GM12878 (cell line): Measurements from ENCODE around the gene ASAP2. TPM values are rescaled to one million over a fixed set of nuclear protein-coding genes. Genes with fewer than 3 reads are reported as not detected.

Experiments used
- ATAC-seq: fragments of 200-7000 bp; cut with Tn5 transposase; 3 replicates; pipeline ENCODE4 v1.9.1; 2020; ENCODE audit warnings: mild to moderate bottlenecking, moderate library complexity
- BruUV-seq: library from RNA; stranded (reverse); fragments of 400-500 nt; replicated peaks from 2 replicates; lab custom pipeline; 2021; lab: Mats Ljungman, UMichigan
- CTCF ChIA-PET: fragments of 300-600 bp; sonication (Branson Sonifier 250); formaldehyde crosslinking; extraction: SDS; loops from one replicate; lab custom pipeline; 2021; ENCODE audit warnings: inconsistent platforms; lab: Yijun Ruan, JAX
- POLR2A ChIA-PET: fragments of 350-600 bp; formaldehyde crosslinking; extraction: SDS; loops from one replicate; lab custom pipeline; 2021; ENCODE audit warnings: inconsistent platforms; lab: Charles Lee
- RAD21 ChIA-PET: fragments of 300-600 bp; sonication (Branson Sonifier 250); formaldehyde crosslinking; loops from one replicate; lab custom pipeline; 2023; ENCODE audit warnings: antibody characterized with exemption; ENCODE audit not compliant: unreplicated experiment; lab: Charles Lee
- SMC1A ChIA-PET: fragments of 300-600 bp; sonication (Branson Sonifier 250); formaldehyde crosslinking; loops from one replicate; lab custom pipeline; 2023; ENCODE audit not compliant: unreplicated experiment, uncharacterized antibody; lab: Charles Lee
- DNase-seq: peaks from one replicate; pipeline ENCODE4 v3.0.0-alpha.2; 2011; ENCODE audit warnings: low read depth, low spot score
- FAIRE-seq: peaks from 3 replicates; lab custom pipeline; 2011; peaks lifted over from hg19 to GRCh38; lab: Jason Lieb, UNC
- H2AFZ ChIP-seq: 2 replicates; pipeline ENCODE4 v1.6.0; 2011; ENCODE audit warnings: low read depth, low read length, control low read depth; ENCODE audit not compliant: control insufficient read depth
- H3K27ac ChIP-seq: 2 replicates; pipeline ENCODE4 v1.5.1; 2011; ENCODE audit warnings: control low read depth; ENCODE audit not compliant: control insufficient read depth, insufficient read depth
- H3K27me3 ChIP-seq, 2 experiments: replicated peaks in 1 of 2; 2 replicates each; pipeline versions ENCODE4 v1.6.0 to v1.6.1; 2011; ENCODE audit warnings: low read length in 1 of 2; ENCODE audit not compliant: control insufficient read depth in 2 of 2, insufficient read depth in 2 of 2
- H3K36me3 ChIP-seq, 2 experiments: 2 replicates each; pipeline ENCODE4 v1.5.1; 2011; ENCODE audit warnings: low read length in 1 of 2; ENCODE audit not compliant: control insufficient read depth in 2 of 2, insufficient read depth in 2 of 2
- H3K4me1 ChIP-seq: 2 replicates; pipeline ENCODE4 v1.6.1; 2011; ENCODE audit warnings: mild to moderate bottlenecking, low read length, moderate library complexity, mixed read lengths; ENCODE audit not compliant: control insufficient read depth, insufficient read depth
- H3K4me2 ChIP-seq: 2 replicates; pipeline ENCODE4 v1.6.0; 2011; ENCODE audit warnings: control low read depth; ENCODE audit not compliant: control insufficient read depth, insufficient read depth
- H3K4me3 ChIP-seq: fragments of 200-600 bp; sonication (generic); 2 replicates; pipeline ENCODE4 v1.5.1; 2016
- H3K79me2 ChIP-seq: 2 replicates; pipeline ENCODE4 v1.6.0; 2011; ENCODE audit warnings: low read length; ENCODE audit not compliant: control insufficient read depth, insufficient read depth
- H3K9ac ChIP-seq: 2 replicates; pipeline ENCODE4 v1.8.0; 2011; ENCODE audit warnings: low read length, control low read depth, mixed read lengths; ENCODE audit not compliant: control insufficient read depth, insufficient read depth
- H3K9me3 ChIP-seq: replicated peaks from 3 replicates; pipeline ENCODE4 v1.5.1; 2011; ENCODE audit warnings: mild to moderate bottlenecking, low read length; ENCODE audit not compliant: control insufficient read depth, insufficient read depth
- H4K20me1 ChIP-seq: 2 replicates; pipeline ENCODE4 v1.6.0; 2011; ENCODE audit not compliant: control insufficient read depth, insufficient read depth
- ATF7 ChIP-seq: fragments of 450-650 bp; IDR thresholded peaks from 2 replicates; pipeline ENCODE4 v1.6.1; 2016; ENCODE audit warnings: low read depth, mild to moderate bottlenecking
- BCL11A ChIP-seq: IDR thresholded peaks from 2 replicates; pipeline ENCODE4 v1.6.1; 2011; ENCODE audit warnings: low read depth, low read length
- BCLAF1 ChIP-seq: fragments of 450-650 bp; IDR thresholded peaks from 2 replicates; pipeline ENCODE4 v1.6.1; 2017; ENCODE audit warnings: antibody characterized with exemption, mild to moderate bottlenecking, moderate library complexity
- CEBPZ ChIP-seq: fragments of 150-350 bp; IDR thresholded peaks from 2 replicates; pipeline ENCODE4 v1.6.1; 2016; ENCODE audit warnings: low read depth, low read length
- CHD1 ChIP-seq: IDR thresholded peaks from 2 replicates; pipeline ENCODE4 v1.6.1; 2012; ENCODE audit warnings: low read depth, low read length, improper control_type of control experiment
- EGR1 ChIP-seq, 2 experiments: IDR thresholded peaks; 1 replicate in 1 of 2; 2 replicates in 1 of 2; pipeline ENCODE4 v1.6.1; 2011 to 2012; ENCODE audit warnings: low read depth in 2 of 2, low read length in 2 of 2, borderline replicate concordance in 1 of 2, mild to moderate bottlenecking in 1 of 2, moderate library complexity in 1 of 2
- FOXK2 ChIP-seq: fragments of 450-650 bp; IDR thresholded peaks from 2 replicates; pipeline ENCODE4 v1.6.1; 2017; ENCODE audit warnings: mild to moderate bottlenecking, moderate library complexity
- JUNB ChIP-seq: IDR thresholded peaks from 2 replicates; pipeline ENCODE4 v1.6.1; 2016; ENCODE audit warnings: antibody characterized with exemption, mild to moderate bottlenecking
- KAT2A ChIP-seq: conservative IDR thresholded peaks from 2 replicates; pipeline ENCODE4 v1.6.1; 2011; ENCODE audit warnings: low read depth, low read length; ENCODE audit not compliant: control insufficient read depth
- NFIC ChIP-seq: IDR thresholded peaks from 2 replicates; pipeline ENCODE4 v1.6.1; 2012; ENCODE audit warnings: low read depth, mild to moderate bottlenecking, inconsistent platforms, low read length, moderate library complexity
- POLR2A ChIP-seq: IDR thresholded peaks from 2 replicates; pipeline ENCODE4 v1.6.1; 2011; ENCODE audit warnings: low read depth, mild to moderate bottlenecking, low read length
- RB1 ChIP-seq: fragments of 450-650 bp; formaldehyde crosslinking; IDR thresholded peaks from 2 replicates; pipeline ENCODE4 v1.6.1; 2017; ENCODE audit warnings: mild to moderate bottlenecking, borderline replicate concordance
- REST ChIP-seq: IDR thresholded peaks from 2 replicates; pipeline ENCODE4 v1.6.1; 2012; ENCODE audit warnings: mild to moderate bottlenecking, low read depth, low read length
- RFX5 ChIP-seq: IDR thresholded peaks from 2 replicates; pipeline ENCODE4 v1.6.1; 2011; ENCODE audit warnings: low read depth, low read length, improper control_type of control experiment
- YY1 ChIP-seq: IDR thresholded peaks from 2 replicates; pipeline ENCODE4 v1.6.1; 2011; ENCODE audit warnings: low read depth, mild to moderate bottlenecking, low read length
- ZNF217 ChIP-seq: fragments of 450-650 bp; IDR thresholded peaks from 2 replicates; pipeline ENCODE4 v1.6.1; 2017; ENCODE audit warnings: antibody characterized with exemption, mild to moderate bottlenecking
- ZNF274 ChIP-seq: IDR thresholded peaks from one replicate; pipeline ENCODE4 v1.8.0; 2011; ENCODE audit not compliant: insufficient read length, insufficient read depth
- ZNF384 ChIP-seq: IDR thresholded peaks from 2 replicates; pipeline ENCODE4 v1.6.1; 2012; ENCODE audit warnings: low read depth, mild to moderate bottlenecking, low read length, improper control_type of control experiment, borderline replicate concordance
- WGBS: methylation state at CpG from one replicate; pipeline ENCODE4 v1.1.6; 2016; ENCODE audit warnings: low lambda C conversion rate; ENCODE audit not compliant: insufficient replicate concordance, insufficient coverage; ENCODE audit errors: missing lambda C conversion rate; 5-methylcytosine and 5-hydroxymethylcytosine counted together
- in situ Hi-C: fragments of 300-500 bp; cut with MboI; formaldehyde crosslinking; loops from 9 replicates; pipeline ENCODE4 v1.14.3; 2018; ENCODE audit warnings: mixed read lengths
- intact Hi-C: fragments of 100-400 bp; cut with micrococcal nuclease; formaldehyde crosslinking; loops from one replicate; pipeline ENCODE4 v1.14.2; 2022; ENCODE audit not compliant: unreplicated experiment
- polyA plus RNA-seq, 11 experiments: library from polyadenylated mRNA; depleted of rRNA in 4 of 11; unstranded in 6 of 11; stranded (reverse) in 5 of 11; fragments of >200 nt; fragmentation: Nextera tagmentation in 4 of 11; fragmentation: Illumina TruSeq in 1 of 11; extraction: Ambion mirVana in 4 of 11; extraction: Trizol in 1 of 11; gene quantifications; 1 replicate in 1 of 11; 2 replicates in 10 of 11; pipeline versions ENCODE4 v1.2.1 to v1.2.3, GENCODE V29; 2011 to 2016; ENCODE audit warnings: inconsistent platforms in 2 of 11, missing spikeins in 2 of 11, low read depth in 1 of 11
- total RNA-seq, 4 experiments: library from RNA; depleted of rRNA in 3 of 4; stranded (reverse); fragments of >200 nt in 3 of 4; fragmentation: Illumina TruSeq in 1 of 4; extraction: Trizol in 1 of 4; gene quantifications; 2 replicates each; pipeline versions ENCODE4 v1.2.1 to v1.2.3, GENCODE V29; 2013 to 2021

The ASAP2 gene
- total and polyA plus RNA-seq, 10 of the 15 experiments (the other 5 are each of a cell fraction or from before 2014, with no cell fraction given) = 0.05 to 0.27 (median 0.07) TPM; not detected in 4

GRCh38 chr2:9232166-9232479 lies 25.5 kb downstream of the ASAP2 start:
- intact Hi-C loops = no loop called here
- CTCF ChIA-PET = no interaction called here

More at GRCh38 chr2:9232166-9232479, 25.5 kb downstream of the ASAP2 start:
- Histone ChIP-seq H3K27me3 (peaks cover 5 to 8% of the 10 kb centered on the region in 2 experiments; a peak in 3 of 4 replicates), H3K9me3 (no peaks in the 10 kb centered on the region), H3K36me3 (no peaks in the 10 kb centered on the region), H2AFZ (no peak overlapping the region), H3K4me3 (no peak overlapping the region), H3K4me1 (no peaks in the 10 kb centered on the region), H3K9ac (no peak overlapping the region), H3K4me2 (no peak overlapping the region), H3K27ac (no peak overlapping the region), H3K79me2 (no peaks in the 10 kb centered on the region), H4K20me1 (no peaks in the 10 kb centered on the region)
- RAD21 ChIA-PET = no interaction called here
- no TSS peak for BruUV-seq
- DNase-seq = no peak
- POLR2A ChIA-PET = no interaction called here
- SMC1A ChIA-PET = no interaction called here
- no peak for TF ChIP-seq ZNF217
- TF ChIP-seq CHD1 = no peak
- TF ChIP-seq KAT2A = no peak
- no peak for TF ChIP-seq CEBPZ
- no peak for TF ChIP-seq ZNF384
- TF ChIP-seq RFX5 = no peak
- TF ChIP-seq RB1 = no peak
- TF ChIP-seq ATF7 = no peak
- no peak for TF ChIP-seq YY1
- TF ChIP-seq NFIC = no peak
- TF ChIP-seq ZNF274 = no peak
- no peak for TF ChIP-seq JUNB
- no peak for TF ChIP-seq BCLAF1
- TF ChIP-seq BCL11A = no peak
- TF ChIP-seq FOXK2 = no peak
- no peak for TF ChIP-seq REST
- no peak for TF ChIP-seq POLR2A
- TF ChIP-seq EGR1 (IDR thresholded peaks at IDR 0.05; ENCODE audit: borderline replicate concordance in 1 of 2, low read depth in 2 of 2, low read length in 2 of 2) = no peak
- in situ Hi-C loops = no loop called here
- no peak for ATAC-seq
- no peak for FAIRE-seq
- 39% methylated on average over 4 of the region's 7 CpGs for WGBS
